Skeletal muscle cell (primary cell): ENCODE data around the gene TBC1D16.
A peak's percentile ranks its signal among the peaks of the same experiment; 100 is the strongest.

Experiments
- DNase-seq: peaks from one replicate; pipeline ENCODE4 v3.0.0-alpha.2; 2010; ENCODE audit warnings: low read depth
- H3K4me3 ChIP-seq: 2 replicates; pipeline ENCODE4 v1.5.1; 2011; ENCODE audit warnings: low read depth, mild to moderate bottlenecking, control low read depth, low read length, moderate library complexity

TBC1D16 gene

GRCh38 chr17:79992649-79993389 lies 42.9 kb downstream of the TBC1D16 start:
- no peak overlapping the region for H3K4me3 ChIP-seq
- DNase-seq = no peak

GRCh38 chr17:79991924-79992648 lies 43.6 kb downstream of the TBC1D16 start:
- peak overlapping the region; percentile 23 for H3K4me3 ChIP-seq
- no peak for DNase-seq

GRCh38 chr17:79991140-79991923 lies 44.3 kb downstream of the TBC1D16 start:
- no peak overlapping the region for H3K4me3 ChIP-seq
- no peak for DNase-seq

GRCh38 chr17:79990704-79991103 lies 45.0 kb downstream of the TBC1D16 start:
- no peak for DNase-seq
- H3K4me3 ChIP-seq = no peak overlapping the region

- DNase-seq = no peak
- H3K4me3 ChIP-seq = no peak overlapping the region
Observed at GRCh38 chr17:79990051-79990592, 45.5 kb downstream of the TBC1D16 start.

- DNase-seq = no peak
- no peak overlapping the region for H3K4me3 ChIP-seq
Observed at GRCh38 chr17:79989106-79989835, 46.4 kb downstream of the TBC1D16 start.

- H3K4me3 ChIP-seq = no peak overlapping the region
- peak; percentile 39 for DNase-seq
Observed at GRCh38 chr17:79988185-79988971, 47.3 kb downstream of the TBC1D16 start.

GRCh38 chr17:79987935-79988184 lies 47.8 kb downstream of the TBC1D16 start:
- H3K4me3 ChIP-seq = no peak overlapping the region
- DNase-seq = no peak

- no peak for DNase-seq
Observed at GRCh38 chr17:79987187-79987934, 48.3 kb downstream of the TBC1D16 start.

GRCh38 chr17:79986411-79987186 lies 49.1 kb downstream of the TBC1D16 start:
- no peak overlapping the region for H3K4me3 ChIP-seq
- no peak for DNase-seq

More at GRCh38 chr17:79987187-79987934, 48.3 kb downstream of the TBC1D16 start:
- H3K4me3 ChIP-seq = no peak overlapping the region

- no peak overlapping the region for H3K4me3 ChIP-seq
- DNase-seq = no peak
Observed at GRCh38 chr17:79985943-79986391, 49.7 kb downstream of the TBC1D16 start.

- DNase-seq = no peak
Observed at GRCh38 chr17:79985361-79985942, 50.2 kb downstream of the TBC1D16 start.

GRCh38 chr17:79984877-79985276 lies 50.8 kb downstream of the TBC1D16 start:
- DNase-seq = no peak
- no peak overlapping the region for H3K4me3 ChIP-seq

More at GRCh38 chr17:79985361-79985942, 50.2 kb downstream of the TBC1D16 start:
- no peak overlapping the region for H3K4me3 ChIP-seq

- no peak for DNase-seq
- no peak overlapping the region for H3K4me3 ChIP-seq
Observed at GRCh38 chr17:79984045-79984840, 51.4 kb downstream of the TBC1D16 start.

GRCh38 chr17:79983456-79983855 lies 52.2 kb downstream of the TBC1D16 start:
- no peak for DNase-seq
- H3K4me3 ChIP-seq = no peak overlapping the region

GRCh38 chr17:79982986-79983385 lies 52.7 kb downstream of the TBC1D16 start:
- H3K4me3 ChIP-seq = no peak overlapping the region
- no peak for DNase-seq
